SU-DHL-6 (cell line): Measurements from ENCODE around the gene SDS.

ENCODE experiments used
- H2AFZ ChIP-seq: fragments of 200-600 bp; sonication (generic); 2 replicates; pipeline ENCODE4 v1.6.1; 2014; ENCODE audit warnings: low read depth, mild to moderate bottlenecking, moderate library complexity, mixed read lengths, antibody characterized with exemption, low read length; ENCODE audit not compliant: severe bottlenecking
- H3F3A ChIP-seq: fragments of 200-600 bp; shearing (Covaris generic); 2 replicates; pipeline ENCODE4 v1.6.0; 2016; ENCODE audit warnings: antibody characterized with exemption, mild to moderate bottlenecking; ENCODE audit not compliant: insufficient read depth
- H3K27ac ChIP-seq: fragments of 200-600 bp; sonication (generic); 2 replicates; pipeline ENCODE4 v1.5.1; 2016; ENCODE audit warnings: low read depth, mild to moderate bottlenecking, low read length, moderate library complexity, mixed read lengths
- H3K27me3 ChIP-seq: fragments of 200-600 bp; sonication (generic), shearing (Covaris generic); 2 replicates; pipeline ENCODE4 v1.6.0; 2014; ENCODE audit warnings: mild to moderate bottlenecking, low read length
- H3K36me3 ChIP-seq: fragments of 200-600 bp; sonication (generic); 2 replicates; pipeline ENCODE4 v1.6.1; 2014; ENCODE audit warnings: mild to moderate bottlenecking, low read length, mixed read lengths
- H3K4me2 ChIP-seq: fragments of 300-600, 200-600 bp; shearing (Covaris generic), sonication (generic); 2 replicates; pipeline ENCODE4 v1.6.0; 2014; ENCODE audit warnings: low read length, low read depth, mild to moderate bottlenecking; ENCODE audit not compliant: poor library complexity, severe bottlenecking
- H3K4me3 ChIP-seq: fragments of 200-600 bp; sonication (generic); 2 replicates; pipeline ENCODE4 v1.5.1; 2014; ENCODE audit warnings: antibody characterized with exemption, low read length, mild to moderate bottlenecking, mixed read lengths; ENCODE audit not compliant: insufficient read depth, poor library complexity, severe bottlenecking
- H3K79me2 ChIP-seq: fragments of 200-600 bp; sonication (generic); 2 replicates; pipeline ENCODE4 v1.6.1; 2014; ENCODE audit warnings: mild to moderate bottlenecking, low read length, moderate library complexity; ENCODE audit not compliant: insufficient read depth
- H3K9ac ChIP-seq: fragments of 200-600 bp; sonication (generic); 2 replicates; pipeline ENCODE4 v1.7.0; 2014; ENCODE audit warnings: mild to moderate bottlenecking, low read length
- H3K9me2 ChIP-seq: fragments of 200-600 bp; sonication (generic); replicated peaks from 2 replicates; pipeline ENCODE4 v1.6.1; 2014; ENCODE audit warnings: low read length; ENCODE audit not compliant: insufficient read depth
- H3K9me3 ChIP-seq: fragments of 200-600 bp; sonication (generic); 2 replicates; pipeline ENCODE4 v1.6.1; 2014; ENCODE audit warnings: low read length, mixed read lengths; ENCODE audit not compliant: insufficient read depth
- H4K20me1 ChIP-seq: fragments of 200-600 bp; sonication (generic); 2 replicates; pipeline ENCODE4 v1.6.1; 2014; ENCODE audit warnings: low read depth, mild to moderate bottlenecking, antibody characterized with exemption, low read length, moderate library complexity, mixed read lengths
- EZH2phosphoT487 ChIP-seq: fragments of 200-600 bp; sonication (generic), shearing (Covaris generic); conservative IDR thresholded peaks from 2 replicates; pipeline ENCODE4 v1.6.1; 2018; ENCODE audit warnings: mild to moderate bottlenecking, antibody characterized with exemption, low read length, moderate library complexity, mixed read lengths
- TF ChIP-seq, protein P1 (sequence below): fragments of 200-600 bp; sonication (generic); IDR thresholded peaks from one replicate; pipeline ENCODE4 v1.5.1; 2017; ENCODE audit warnings: antibody characterized with exemption, mild to moderate bottlenecking, low read length, moderate library complexity; ENCODE audit not compliant: insufficient read depth, poor library complexity, severe bottlenecking

SDS gene

DNA sequence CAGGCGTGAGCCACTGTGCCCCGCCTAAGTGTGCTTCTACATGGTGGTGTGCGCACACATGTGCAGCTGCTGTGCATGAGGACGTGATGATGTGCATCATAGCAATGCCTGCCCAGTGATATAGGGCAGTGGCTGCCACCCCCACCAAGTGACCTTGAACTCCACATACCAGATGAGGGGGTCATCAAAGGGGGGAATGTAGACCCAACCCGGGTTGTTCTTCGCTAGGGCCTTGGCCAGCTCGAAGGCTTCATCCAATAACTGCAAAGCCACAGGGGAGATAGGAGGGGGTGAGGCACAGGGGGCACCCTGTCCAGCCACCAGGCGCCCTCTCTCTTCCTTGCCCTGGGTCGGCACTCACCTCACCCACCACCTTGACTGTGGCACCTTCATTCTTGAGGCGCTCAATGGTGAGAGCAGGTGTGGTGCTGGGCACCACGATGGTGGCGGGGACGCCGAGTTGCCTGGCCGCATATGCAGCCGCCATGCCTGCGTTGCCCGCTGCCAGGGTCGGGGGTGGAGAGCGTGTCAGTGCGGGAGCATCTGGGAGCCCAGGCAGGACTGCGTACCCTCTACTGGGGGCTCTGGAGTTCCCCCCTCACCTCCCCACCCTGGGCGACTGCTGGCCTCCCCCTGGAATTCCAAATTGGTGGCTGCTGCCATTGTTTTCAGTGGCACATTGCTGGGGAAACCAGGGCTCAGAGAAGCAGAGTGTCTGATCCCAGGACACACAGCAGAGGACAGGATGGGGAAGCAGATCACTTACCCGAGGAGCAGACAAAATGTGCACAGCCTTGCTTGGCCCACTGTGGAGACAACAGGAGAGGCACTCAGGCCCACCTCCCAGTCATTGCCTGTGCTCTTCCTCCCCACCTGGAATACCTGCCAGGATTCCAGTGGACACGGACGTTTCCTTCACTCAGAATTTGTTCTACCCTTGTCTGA lies 5.1 kb downstream of the SDS start:
- Histone ChIP-seq H3K9ac (no peak overlapping the region), H3K27ac (no peak overlapping the region), H3K27me3 (no peaks in the 10 kb centered on the region), H3K9me2 (no peaks in the 10 kb centered on the region), H3K4me2 (no peak overlapping the region), H3K4me3 (no peak overlapping the region), H3K36me3 (no peaks in the 10 kb centered on the region), H3K79me2 (no peaks in the 10 kb centered on the region), H2AFZ (no peak overlapping the region), H4K20me1 (no peaks in the 10 kb centered on the region), H3F3A (no peaks in the 10 kb centered on the region), H3K9me3 (no peaks in the 10 kb centered on the region)
- TF ChIP-seq EZH2phosphoT487 = no peak
- TF ChIP-seq, protein P1, sequence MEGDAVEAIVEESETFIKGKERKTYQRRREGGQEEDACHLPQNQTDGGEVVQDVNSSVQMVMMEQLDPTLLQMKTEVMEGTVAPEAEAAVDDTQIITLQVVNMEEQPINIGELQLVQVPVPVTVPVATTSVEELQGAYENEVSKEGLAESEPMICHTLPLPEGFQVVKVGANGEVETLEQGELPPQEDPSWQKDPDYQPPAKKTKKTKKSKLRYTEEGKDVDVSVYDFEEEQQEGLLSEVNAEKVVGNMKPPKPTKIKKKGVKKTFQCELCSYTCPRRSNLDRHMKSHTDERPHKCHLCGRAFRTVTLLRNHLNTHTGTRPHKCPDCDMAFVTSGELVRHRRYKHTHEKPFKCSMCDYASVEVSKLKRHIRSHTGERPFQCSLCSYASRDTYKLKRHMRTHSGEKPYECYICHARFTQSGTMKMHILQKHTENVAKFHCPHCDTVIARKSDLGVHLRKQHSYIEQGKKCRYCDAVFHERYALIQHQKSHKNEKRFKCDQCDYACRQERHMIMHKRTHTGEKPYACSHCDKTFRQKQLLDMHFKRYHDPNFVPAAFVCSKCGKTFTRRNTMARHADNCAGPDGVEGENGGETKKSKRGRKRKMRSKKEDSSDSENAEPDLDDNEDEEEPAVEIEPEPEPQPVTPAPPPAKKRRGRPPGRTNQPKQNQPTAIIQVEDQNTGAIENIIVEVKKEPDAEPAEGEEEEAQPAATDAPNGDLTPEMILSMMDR = no peak

DNA sequence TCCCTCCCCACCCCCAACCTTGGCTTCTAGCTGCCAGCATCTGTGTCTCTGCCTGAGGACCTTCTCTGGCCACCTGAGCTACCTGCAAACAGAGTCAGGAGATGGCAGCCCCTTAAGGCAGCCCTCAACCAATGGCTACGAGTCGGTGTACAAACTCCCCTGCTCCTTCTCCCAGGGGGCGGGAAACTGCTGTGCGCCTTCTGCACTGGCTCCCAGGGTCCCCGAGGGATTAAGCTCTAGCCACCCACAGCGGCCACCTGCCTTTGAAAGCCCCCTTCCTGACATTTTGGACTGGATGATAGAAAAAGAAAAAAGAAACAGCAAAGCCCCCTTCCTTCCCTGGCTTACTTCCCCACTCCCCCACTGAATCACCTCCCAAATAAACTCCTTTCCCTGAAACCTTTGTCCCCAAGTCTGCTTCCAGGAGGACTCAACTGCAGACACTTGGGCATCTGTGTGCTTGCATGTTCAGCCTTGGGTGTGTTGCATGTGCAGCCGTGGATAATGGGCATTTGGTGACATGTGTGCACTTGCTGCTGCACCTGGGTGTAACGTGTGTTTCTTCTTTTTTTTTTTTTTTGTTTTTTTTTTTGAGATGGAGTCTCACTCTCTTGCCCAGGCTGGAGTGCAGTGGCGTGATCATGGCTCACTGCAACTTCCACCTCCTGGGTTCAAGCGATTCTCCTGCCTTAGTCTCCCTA lies 6.0 kb downstream of the SDS start:
- Histone ChIP-seq H3K27ac (no peak overlapping the region), H3K9ac (no peak overlapping the region), H3K4me3 (no peak overlapping the region), H3F3A (no peaks in the 10 kb centered on the region), H3K9me2 (no peaks in the 10 kb centered on the region), H3K27me3 (no peaks in the 10 kb centered on the region), H3K79me2 (no peaks in the 10 kb centered on the region), H3K36me3 (no peaks in the 10 kb centered on the region), H3K9me3 (no peaks in the 10 kb centered on the region), H3K4me2 (no peak overlapping the region), H2AFZ (no peak overlapping the region), H4K20me1 (no peaks in the 10 kb centered on the region)
- TF ChIP-seq EZH2phosphoT487 = no peak
- TF ChIP-seq, protein P1 = no peak

DNA sequence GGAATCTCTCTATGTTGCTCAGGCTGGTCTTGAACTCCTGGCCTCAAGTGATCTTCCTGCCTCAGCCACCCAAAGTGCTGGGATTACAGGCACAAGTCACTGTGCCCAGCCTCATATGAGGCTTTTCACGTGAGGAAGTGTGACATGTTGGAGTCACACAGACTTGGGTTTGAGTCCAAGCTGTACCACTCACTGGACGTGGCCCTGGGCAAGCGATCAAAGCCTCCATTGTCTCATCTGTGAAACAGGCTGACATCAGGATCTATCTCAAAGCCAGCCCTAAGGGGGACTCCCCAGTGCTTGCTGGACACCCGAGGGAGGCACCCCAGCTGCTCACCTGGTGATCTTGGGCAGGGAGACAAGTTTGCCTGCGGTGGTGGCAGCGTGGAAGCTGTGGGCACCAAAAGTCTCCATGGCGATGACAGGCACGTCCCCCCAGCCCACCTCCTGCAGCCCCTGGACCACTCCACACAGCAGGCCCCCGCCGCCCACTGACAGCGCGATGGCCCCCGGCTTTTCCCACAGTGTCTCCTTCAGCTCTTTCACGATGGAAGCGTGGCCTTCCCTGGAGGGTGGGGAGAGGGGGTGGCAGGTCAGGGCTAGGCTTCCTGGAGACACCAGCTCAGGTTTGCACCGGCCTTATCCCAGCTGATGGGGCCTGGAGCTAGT lies 6.7 kb downstream of the SDS start:
- no peak overlapping the region for H3K9ac ChIP-seq
- H3K79me2 ChIP-seq = no peaks in the 10 kb centered on the region
- no peak overlapping the region for H3K27ac ChIP-seq
- H3K9me3 ChIP-seq = no peaks in the 10 kb centered on the region
- no peaks in the 10 kb centered on the region for H3F3A ChIP-seq
- no peaks in the 10 kb centered on the region for H3K36me3 ChIP-seq
- H2AFZ ChIP-seq = no peak overlapping the region
- no peaks in the 10 kb centered on the region for H3K27me3 ChIP-seq
- H3K9me2 ChIP-seq = no peaks in the 10 kb centered on the region
- H3K4me2 ChIP-seq = no peak overlapping the region
- TF ChIP-seq EZH2phosphoT487 = no peak
- TF ChIP-seq, protein P1 = no peak
- H3K4me3 ChIP-seq = no peak overlapping the region
- H4K20me1 ChIP-seq = no peaks in the 10 kb centered on the region
